ENCODE results near the gene CST1. TPM values are rescaled to one million over a fixed set of nuclear protein-coding genes. Genes with fewer than 3 reads are reported as not detected.

CST1 gene
- total RNA-seq, 1 donor, result not detected

DNA sequence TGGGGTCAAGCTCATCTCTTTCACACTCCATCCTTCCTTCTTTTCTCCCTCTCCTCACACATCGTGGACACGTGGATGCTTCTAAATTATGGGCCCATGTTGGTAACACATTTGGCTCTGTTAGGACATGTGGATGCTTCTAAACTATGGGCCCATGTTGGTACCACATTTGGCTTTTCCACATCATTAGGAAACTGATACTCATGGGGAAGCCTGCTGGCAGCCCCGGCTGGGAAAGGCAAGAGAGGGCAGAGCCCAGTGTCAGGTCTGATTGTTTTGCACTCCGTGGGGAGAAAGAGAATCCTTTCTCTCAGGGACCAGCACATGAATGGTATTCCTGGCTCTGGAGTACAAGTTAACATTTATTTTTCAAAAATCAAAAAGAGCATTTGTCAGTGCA is 4.0 kb upstream of the CST1 start:
- Histone ChIP-seq H4K20me1 (ENCODE audit: insufficient read depth, low read length) (no peaks in the 10 kb centered on the region), H3K4me2 (ENCODE audit: insufficient read depth, low read length) (no peak overlapping the region), H3K4me1 (ENCODE audit: insufficient read depth, low read length) (peaks cover 13% of the 10 kb centered on the region), H3K79me2 (ENCODE audit: insufficient read depth, low read length) (no peaks in the 10 kb centered on the region), H3K27me3 (ENCODE audit: insufficient read depth, low read length) (no peaks in the 10 kb centered on the region), H3K4me3 (ENCODE audit: insufficient read depth, low read length) (no peak overlapping the region), H3K9me3 (ENCODE audit: low read depth, low read length) (no peaks in the 10 kb centered on the region), H3K27ac (ENCODE audit: low read depth, low read length) (no peak overlapping the region), H2AFZ (ENCODE audit: low read length) (no peak overlapping the region), H3K36me3 (ENCODE audit: insufficient read depth, low read length) (no peaks in the 10 kb centered on the region)
- TF ChIP-seq, protein P1, sequence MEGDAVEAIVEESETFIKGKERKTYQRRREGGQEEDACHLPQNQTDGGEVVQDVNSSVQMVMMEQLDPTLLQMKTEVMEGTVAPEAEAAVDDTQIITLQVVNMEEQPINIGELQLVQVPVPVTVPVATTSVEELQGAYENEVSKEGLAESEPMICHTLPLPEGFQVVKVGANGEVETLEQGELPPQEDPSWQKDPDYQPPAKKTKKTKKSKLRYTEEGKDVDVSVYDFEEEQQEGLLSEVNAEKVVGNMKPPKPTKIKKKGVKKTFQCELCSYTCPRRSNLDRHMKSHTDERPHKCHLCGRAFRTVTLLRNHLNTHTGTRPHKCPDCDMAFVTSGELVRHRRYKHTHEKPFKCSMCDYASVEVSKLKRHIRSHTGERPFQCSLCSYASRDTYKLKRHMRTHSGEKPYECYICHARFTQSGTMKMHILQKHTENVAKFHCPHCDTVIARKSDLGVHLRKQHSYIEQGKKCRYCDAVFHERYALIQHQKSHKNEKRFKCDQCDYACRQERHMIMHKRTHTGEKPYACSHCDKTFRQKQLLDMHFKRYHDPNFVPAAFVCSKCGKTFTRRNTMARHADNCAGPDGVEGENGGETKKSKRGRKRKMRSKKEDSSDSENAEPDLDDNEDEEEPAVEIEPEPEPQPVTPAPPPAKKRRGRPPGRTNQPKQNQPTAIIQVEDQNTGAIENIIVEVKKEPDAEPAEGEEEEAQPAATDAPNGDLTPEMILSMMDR (IDR thresholded peaks at IDR 0.05; ENCODE audit: extremely low read depth, low read depth, low read length), result no peak
- DNase-seq (ENCODE audit: insufficient read length, low spot score, missing footprints), result no peak

DNA sequence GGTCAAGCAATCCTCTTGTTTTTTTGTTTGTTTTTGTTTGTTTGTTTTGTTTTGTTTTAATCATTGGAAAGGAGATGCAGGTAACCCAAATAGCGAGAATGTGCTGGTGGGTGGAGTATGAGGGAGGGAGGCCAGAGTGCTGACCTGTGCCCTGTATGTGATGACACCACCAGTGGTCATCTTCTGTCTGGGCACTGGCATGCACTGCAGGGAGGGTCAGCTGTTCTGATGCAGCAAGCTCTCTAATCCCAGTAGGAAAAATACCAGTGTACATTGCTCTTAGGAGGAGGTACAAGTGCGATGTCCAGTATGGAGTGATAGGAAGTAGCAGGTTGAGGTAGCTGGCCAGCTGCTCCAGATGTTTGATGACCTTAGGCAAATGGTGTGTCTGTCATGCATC is 2.9 kb upstream of the CST1 start:
- Histone ChIP-seq H3K27me3 (ENCODE audit: insufficient read depth, low read length) (no peaks in the 10 kb centered on the region), H4K20me1 (ENCODE audit: insufficient read depth, low read length) (no peaks in the 10 kb centered on the region), H3K4me2 (ENCODE audit: insufficient read depth, low read length) (no peak overlapping the region), H3K27ac (ENCODE audit: low read depth, low read length) (no peak overlapping the region), H3K4me3 (ENCODE audit: insufficient read depth, low read length) (no peak overlapping the region), H3K9me3 (ENCODE audit: low read depth, low read length) (no peaks in the 10 kb centered on the region), H3K79me2 (ENCODE audit: insufficient read depth, low read length) (no peaks in the 10 kb centered on the region), H3K4me1 (ENCODE audit: insufficient read depth, low read length) (peaks cover 13% of the 10 kb centered on the region), H2AFZ (ENCODE audit: low read length) (no peak overlapping the region), H3K36me3 (ENCODE audit: insufficient read depth, low read length) (no peaks in the 10 kb centered on the region)
- TF ChIP-seq, protein P1 (IDR thresholded peaks at IDR 0.05; ENCODE audit: extremely low read depth, low read depth, low read length), result no peak
- no peak for DNase-seq (ENCODE audit: insufficient read length, low spot score, missing footprints)

DNA sequence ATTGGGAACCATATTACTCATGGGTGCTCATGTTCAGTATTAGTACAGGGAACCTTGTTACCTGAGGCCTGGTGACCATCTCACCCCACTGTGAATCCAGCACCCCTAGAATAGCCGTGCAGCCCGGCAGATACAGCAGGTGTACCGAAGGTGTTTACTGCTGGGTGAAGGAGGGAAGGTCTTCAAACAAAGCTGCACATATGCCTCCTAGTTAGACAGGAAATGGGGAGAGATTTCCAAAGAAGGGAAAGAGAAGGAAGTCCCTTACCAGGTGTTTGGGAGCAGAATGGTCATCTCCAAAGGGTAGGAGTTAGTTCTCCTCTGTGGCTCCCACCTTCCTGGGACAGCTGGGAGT is 2.4 kb upstream of the CST1 start:
- no peaks in the 10 kb centered on the region for H3K9me3 ChIP-seq (ENCODE audit: low read depth, low read length)
- H3K79me2 ChIP-seq (ENCODE audit: insufficient read depth, low read length), result no peaks in the 10 kb centered on the region
- no peak for DNase-seq (ENCODE audit: insufficient read length, low spot score, missing footprints)
- no peak overlapping the region for H3K27ac ChIP-seq (ENCODE audit: low read depth, low read length)
- H3K36me3 ChIP-seq (ENCODE audit: insufficient read depth, low read length), result no peaks in the 10 kb centered on the region
- no peak overlapping the region for H3K4me2 ChIP-seq (ENCODE audit: insufficient read depth, low read length)
- no peaks in the 10 kb centered on the region for H4K20me1 ChIP-seq (ENCODE audit: insufficient read depth, low read length)
- TF ChIP-seq, protein P1 (IDR thresholded peaks at IDR 0.05; ENCODE audit: extremely low read depth, low read depth, low read length), result no peak
- peaks cover 13% of the 10 kb centered on the region for H3K4me1 ChIP-seq (ENCODE audit: insufficient read depth, low read length)
- no peaks in the 10 kb centered on the region for H3K27me3 ChIP-seq (ENCODE audit: insufficient read depth, low read length)
- no peak overlapping the region for H2AFZ ChIP-seq (ENCODE audit: low read length)
- H3K4me3 ChIP-seq (ENCODE audit: insufficient read depth, low read length), result no peak overlapping the region

DNA sequence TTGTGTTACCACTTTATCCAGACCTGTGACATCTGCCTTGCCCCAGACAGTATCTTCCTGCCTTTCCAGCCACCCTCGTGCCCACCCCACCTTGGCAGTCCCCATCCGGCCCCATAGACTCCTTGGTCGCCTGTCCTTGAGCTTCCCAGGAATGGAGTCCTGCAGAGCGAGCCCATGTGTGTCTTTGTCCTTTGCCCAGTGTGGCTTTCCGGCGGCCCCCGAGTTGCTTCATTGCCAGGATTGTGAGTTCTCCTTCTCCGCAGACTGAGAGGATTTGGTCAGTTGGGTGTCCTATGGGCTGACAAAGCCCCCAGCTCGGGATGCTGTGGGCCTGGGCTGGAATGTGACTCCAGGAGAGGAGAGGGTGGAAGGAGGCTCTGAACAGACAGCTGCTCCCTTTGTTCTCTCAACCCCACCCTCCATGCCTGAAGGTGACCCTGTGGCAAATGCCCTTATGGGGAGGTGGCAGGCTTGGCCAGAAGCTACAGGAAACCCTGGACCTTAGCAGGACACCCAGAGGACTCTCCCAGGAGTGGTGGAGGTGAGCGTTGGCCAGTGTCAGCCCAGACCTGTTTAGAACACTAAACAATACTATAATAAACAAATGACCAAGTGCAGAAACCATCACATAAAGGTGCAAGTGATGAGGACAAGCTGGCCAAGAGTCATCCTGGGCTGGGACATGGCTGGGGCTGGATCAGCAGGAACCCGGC is 1.9 kb upstream of the CST1 start:
- Histone ChIP-seq H3K4me2 (ENCODE audit: insufficient read depth, low read length) (no peak overlapping the region), H3K79me2 (ENCODE audit: insufficient read depth, low read length) (no peaks in the 10 kb centered on the region), H3K4me1 (ENCODE audit: insufficient read depth, low read length) (peaks cover 13% of the 10 kb centered on the region), H3K9me3 (ENCODE audit: low read depth, low read length) (no peaks in the 10 kb centered on the region), H3K27me3 (ENCODE audit: insufficient read depth, low read length) (no peaks in the 10 kb centered on the region), H3K36me3 (ENCODE audit: insufficient read depth, low read length) (no peaks in the 10 kb centered on the region), H2AFZ (ENCODE audit: low read length) (no peak overlapping the region), H3K4me3 (ENCODE audit: insufficient read depth, low read length) (no peak overlapping the region), H4K20me1 (ENCODE audit: insufficient read depth, low read length) (no peaks in the 10 kb centered on the region), H3K27ac (ENCODE audit: low read depth, low read length) (no peak overlapping the region)
- TF ChIP-seq, protein P1 (IDR thresholded peaks at IDR 0.05; ENCODE audit: extremely low read depth, low read depth, low read length), result no peak
- no peak for DNase-seq (ENCODE audit: insufficient read length, low spot score, missing footprints)
